ENCODE results near the gene ADAM10. TPM values are rescaled to one million over a fixed set of nuclear protein-coding genes. Genes with fewer than 3 reads are reported as not detected.

ADAM10 gene
- total and polyA plus RNA-seq, 11 donors, result 8.4 to 128 (median 67.0) TPM

DNA sequence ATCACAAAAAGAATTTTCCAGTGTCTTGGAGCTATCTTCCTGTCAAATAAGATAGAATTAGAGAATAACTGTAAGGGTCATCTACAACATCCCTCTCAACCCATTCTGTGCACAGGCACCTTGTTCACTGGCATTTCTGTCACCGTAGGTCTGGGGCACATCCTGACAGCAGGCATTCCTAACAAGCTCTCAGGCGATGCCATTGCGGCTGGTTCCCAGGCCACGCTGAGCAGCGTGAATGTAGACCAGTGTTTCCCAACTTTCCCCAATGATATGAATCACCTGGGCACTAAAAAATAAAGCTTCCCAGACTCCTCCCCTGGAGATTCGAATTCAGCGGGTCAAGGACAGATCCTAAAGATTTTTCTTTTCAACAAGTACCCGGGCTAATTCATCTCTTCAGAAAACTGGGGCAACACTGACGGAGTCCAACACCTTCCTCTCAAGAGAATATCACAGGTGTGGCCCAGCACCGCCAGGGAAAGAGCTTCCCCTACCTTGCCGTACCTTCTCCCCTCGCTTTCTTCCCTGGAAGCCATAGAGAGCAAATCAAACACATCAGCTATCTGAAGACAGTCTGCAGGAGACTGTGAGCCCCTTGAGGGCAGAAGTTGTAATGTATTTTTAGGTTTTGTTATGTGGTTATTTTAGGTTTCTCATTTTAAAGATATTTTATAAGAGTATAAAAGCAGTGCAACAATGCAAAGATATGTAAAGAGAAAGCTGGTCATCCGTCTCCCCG, 174.3 kb downstream of the ADAM10 start:
- ATAC-seq, result no peak
- WGBS, 4 donors, result 90 to 93% (median 93%) methylated on average over 14 of the region's 14 CpGs
- no peak for DNase-seq
- Histone ChIP-seq H3K4me1 (no peaks in the 10 kb centered on the region), H3K36me3 (no peaks in the 10 kb centered on the region), H3K27me3 (no peaks in the 10 kb centered on the region), H3K9me3 (no peaks in the 10 kb centered on the region), H3K27ac (no peak overlapping the region), H3K4me3 (no peak overlapping the region)
- TF ChIP-seq, protein P1, sequence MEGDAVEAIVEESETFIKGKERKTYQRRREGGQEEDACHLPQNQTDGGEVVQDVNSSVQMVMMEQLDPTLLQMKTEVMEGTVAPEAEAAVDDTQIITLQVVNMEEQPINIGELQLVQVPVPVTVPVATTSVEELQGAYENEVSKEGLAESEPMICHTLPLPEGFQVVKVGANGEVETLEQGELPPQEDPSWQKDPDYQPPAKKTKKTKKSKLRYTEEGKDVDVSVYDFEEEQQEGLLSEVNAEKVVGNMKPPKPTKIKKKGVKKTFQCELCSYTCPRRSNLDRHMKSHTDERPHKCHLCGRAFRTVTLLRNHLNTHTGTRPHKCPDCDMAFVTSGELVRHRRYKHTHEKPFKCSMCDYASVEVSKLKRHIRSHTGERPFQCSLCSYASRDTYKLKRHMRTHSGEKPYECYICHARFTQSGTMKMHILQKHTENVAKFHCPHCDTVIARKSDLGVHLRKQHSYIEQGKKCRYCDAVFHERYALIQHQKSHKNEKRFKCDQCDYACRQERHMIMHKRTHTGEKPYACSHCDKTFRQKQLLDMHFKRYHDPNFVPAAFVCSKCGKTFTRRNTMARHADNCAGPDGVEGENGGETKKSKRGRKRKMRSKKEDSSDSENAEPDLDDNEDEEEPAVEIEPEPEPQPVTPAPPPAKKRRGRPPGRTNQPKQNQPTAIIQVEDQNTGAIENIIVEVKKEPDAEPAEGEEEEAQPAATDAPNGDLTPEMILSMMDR (IDR thresholded peaks at IDR 0.05), result no peak
- no peak for TF ChIP-seq POLR2A (IDR thresholded peaks at IDR 0.05)
- intact Hi-C loops (cut with DNase I), result loop anchor here in 1 of 10 donors (10.0 kb wide), 1 partner anchor 310 kb away; no protein-coding TSS in a partner anchor

DNA sequence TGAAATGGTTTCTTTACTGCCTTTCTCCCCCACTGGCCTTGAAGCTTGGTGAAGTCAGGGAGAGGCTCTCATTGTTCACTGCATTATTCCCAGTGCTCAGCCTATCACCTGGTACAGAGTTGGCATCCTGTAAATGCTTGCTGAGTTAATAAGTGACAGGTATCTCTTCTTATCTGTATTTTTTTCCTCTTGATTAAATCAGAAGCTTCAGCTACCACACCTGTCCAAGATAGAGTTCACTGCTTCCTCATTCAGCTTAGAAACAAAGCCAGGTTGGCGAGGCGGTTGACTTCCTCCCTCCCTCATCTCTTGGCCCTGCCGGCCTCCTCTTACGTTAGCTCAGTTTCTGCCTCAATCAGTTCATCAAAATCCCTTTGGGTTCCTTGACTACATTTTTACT, 174.9 kb downstream of the ADAM10 start:
- no peak for TF ChIP-seq POLR2A (IDR thresholded peaks at IDR 0.05)
- TF ChIP-seq, protein P1 (IDR thresholded peaks at IDR 0.05), result no peak
- Histone ChIP-seq H3K36me3 (no peaks in the 10 kb centered on the region), H3K27me3 (no peaks in the 10 kb centered on the region), H3K4me3 (no peak overlapping the region), H3K27ac (no peak overlapping the region), H3K9me3 (peaks cover 0 to 2% (median 0%) of the 10 kb centered on the region in 12 donors), H3K4me1 (no peaks in the 10 kb centered on the region)
- ATAC-seq (peak in 1 of 4 donors; percentile 20), DNase-seq (no peak)
- intact Hi-C loops (cut with DNase I), result loop anchor here in 1 of 10 donors (10.0 kb wide), 1 partner anchor 310 kb away; no protein-coding TSS in a partner anchor
- 76 to 90% (median 80%) methylated on average over 4 of the region's 4 CpGs for WGBS, 4 donors

DNA sequence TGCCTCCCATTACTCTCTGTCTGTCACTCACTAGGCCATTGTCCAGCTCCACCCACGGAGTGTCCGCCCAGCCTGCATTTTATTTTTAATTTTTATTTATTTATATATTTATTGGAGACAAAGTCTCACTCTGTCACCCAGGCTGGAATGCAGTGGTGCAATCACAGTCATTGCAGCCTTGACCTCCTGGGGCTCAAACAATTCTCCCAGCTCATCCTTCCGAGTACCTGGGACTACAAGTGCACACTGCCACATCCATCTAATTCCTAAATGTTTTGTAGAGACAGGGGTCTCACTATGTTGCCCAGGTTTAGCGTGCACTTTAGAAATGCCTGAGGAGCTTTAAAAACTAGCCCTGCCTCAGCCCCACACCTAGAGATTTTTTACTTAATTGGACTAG, 176.2 kb downstream of the ADAM10 start:
- TF ChIP-seq, protein P1 (IDR thresholded peaks at IDR 0.05), result no peak
- TF ChIP-seq POLR2A (IDR thresholded peaks at IDR 0.05), result no peak
- WGBS, 4 donors, result 90 to 96% (median 92%) methylated on average over 4 of the region's 4 CpGs
- Histone ChIP-seq H3K27me3 (no peaks in the 10 kb centered on the region), H3K4me3 (no peak overlapping the region), H3K36me3 (no peaks in the 10 kb centered on the region), H3K4me1 (peaks cover 0 to 7% (median 0%) of the 10 kb centered on the region in 12 donors), H3K27ac (no peak overlapping the region), H3K9me3 (peaks cover 0 to 9% (median 0%) of the 10 kb centered on the region in 12 donors)
- intact Hi-C loops (cut with DNase I), result loop anchor here in 1 of 10 donors (10.0 kb wide), 1 partner anchor 308 kb away; no protein-coding TSS in a partner anchor
- ATAC-seq, result no peak
- no peak for DNase-seq

DNA sequence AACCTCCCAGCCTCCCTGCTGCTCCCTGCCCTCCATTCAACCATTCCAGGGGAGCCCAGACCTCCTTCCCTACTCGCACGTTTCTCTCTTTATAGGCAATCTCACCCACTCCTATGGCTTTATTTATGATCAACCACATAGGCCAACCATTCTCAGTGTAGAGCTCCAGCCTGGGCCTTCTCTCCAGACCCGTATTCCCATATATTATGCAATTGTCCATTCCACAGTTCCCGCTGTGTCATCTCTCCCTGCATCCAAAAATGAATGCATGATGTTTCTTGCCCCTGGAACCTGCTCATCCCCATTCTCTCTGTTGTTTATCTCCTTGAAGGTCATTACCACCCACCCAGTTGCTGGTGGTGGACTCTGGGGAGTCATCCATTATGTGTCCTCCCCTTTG, 177.0 kb downstream of the ADAM10 start:
- TF ChIP-seq, protein P1 (IDR thresholded peaks at IDR 0.05), result no peak
- TF ChIP-seq POLR2A (IDR thresholded peaks at IDR 0.05), result no peak
- ATAC-seq (no peak), DNase-seq (no peak)
- intact Hi-C loops (cut with DNase I), result loop anchor here in 1 of 10 donors (10.0 kb wide), 1 partner anchor 308 kb away; no protein-coding TSS in a partner anchor
- H3K9me3 ChIP-seq, result peaks cover 0 to 9% (median 0%) of the 10 kb centered on the region in 12 donors
- no peak overlapping the region for H3K4me3 ChIP-seq
- H3K36me3 ChIP-seq, result no peaks in the 10 kb centered on the region
- H3K27ac ChIP-seq, result no peak overlapping the region
- H3K27me3 ChIP-seq, result no peaks in the 10 kb centered on the region
- 83 to 98% (median 90%) methylated on average over 4 of the region's 4 CpGs for WGBS, 4 donors
- H3K4me1 ChIP-seq, result peaks cover 0 to 14% (median 0%) of the 10 kb centered on the region in 12 donors
